ENCODE data around the gene BLZF1. TPM values are rescaled to one million over a fixed set of nuclear protein-coding genes. Genes with fewer than 3 reads are reported as not detected.
"Not testable (repeated sequence)": the region's sequence is repeated elsewhere in the genome, so short reads cannot be mapped to it uniquely, and the experiment has no call there.

BLZF1 gene
- total RNA-seq, 2 experiments from 2014 or later, result 33.2 to 43.4 TPM

- H3K27ac Mint-ChIP-seq, result no peak overlapping the region
- peaks cover 46% of the 10 kb centered on the region for H3K36me3 Mint-ChIP-seq
- peaks cover 12% of the 10 kb centered on the region for H3K4me1 Mint-ChIP-seq
- H3K27me3 Mint-ChIP-seq, result no peaks in the 10 kb centered on the region
- CTCF ChIA-PET, result interaction anchor here (1.9 kb wide), 1 partner anchor 10 kb away, joined by 7 read pairs; no protein-coding TSS in a partner anchor
- ATAC-seq, result no peak
- H3K9me3 Mint-ChIP-seq (ENCODE audit: low read depth), result peaks cover 14% of the 10 kb centered on the region
- no peak for DNase-seq
- H3K4me3 Mint-ChIP-seq, result no peak overlapping the region
These were observed 29.4 kb upstream of the BLZF1 start for GRCh38 chr1:169338617-169339016.

GRCh38 chr1:169339773-169340172 is 28.2 kb upstream of the BLZF1 start:
- peaks cover 36% of the 10 kb centered on the region for H3K36me3 Mint-ChIP-seq
- peaks cover 10% of the 10 kb centered on the region for H3K4me1 Mint-ChIP-seq
- no peak overlapping the region for H3K4me3 Mint-ChIP-seq
- peaks cover 14% of the 10 kb centered on the region for H3K9me3 Mint-ChIP-seq (ENCODE audit: low read depth)
- H3K27me3 Mint-ChIP-seq, result no peaks in the 10 kb centered on the region
- CTCF ChIA-PET, result interaction anchor here (1.9 kb wide), 1 partner anchor 8 kb away, joined by 7 read pairs; no protein-coding TSS in a partner anchor
- H3K27ac Mint-ChIP-seq, result no peak overlapping the region
- ATAC-seq (no peak), DNase-seq (no peak)

GRCh38 chr1:169340882-169341281 is 27.1 kb upstream of the BLZF1 start:
- H3K27ac Mint-ChIP-seq, result no peak overlapping the region
- no peak overlapping the region for H3K4me3 Mint-ChIP-seq
- DNase-seq (no peak), ATAC-seq (no peak)
- CTCF ChIA-PET, result interaction anchor here (1.1 to 1.3 kb wide), 2 partner anchors 10 to 738 kb away, joined by 3 to 4 read pairs; no protein-coding TSS in a partner anchor
- no peaks in the 10 kb centered on the region for H3K27me3 Mint-ChIP-seq
- peaks cover 7% of the 10 kb centered on the region for H3K4me1 Mint-ChIP-seq
- peaks cover 30% of the 10 kb centered on the region for H3K36me3 Mint-ChIP-seq
- peaks cover 10% of the 10 kb centered on the region for H3K9me3 Mint-ChIP-seq (ENCODE audit: low read depth)

- DNase-seq; H3K4me3 Mint-ChIP-seq; H3K27ac Mint-ChIP-seq; H3K9me3 Mint-ChIP-seq (ENCODE audit: low read depth); H3K4me1 Mint-ChIP-seq; H3K27me3 Mint-ChIP-seq; ATAC-seq: not testable (repeated sequence)
- H3K36me3 Mint-ChIP-seq, result peaks cover 30% of the 10 kb centered on the region
- CTCF ChIA-PET, result interaction anchor here (1.1 to 1.3 kb wide), 2 partner anchors 9 to 739 kb away, joined by 3 to 4 read pairs; no protein-coding TSS in a partner anchor
These were observed 25.9 kb upstream of the BLZF1 start for GRCh38 chr1:169342096-169342495.

GRCh38 chr1:169345511-169345910 is 22.5 kb upstream of the BLZF1 start:
- Mint-ChIP-seq H3K27me3 (no peaks in the 10 kb centered on the region), H3K4me1 (peaks cover 1% of the 10 kb centered on the region), H3K27ac (no peak overlapping the region), H3K9me3 (ENCODE audit: low read depth) (peaks cover 4% of the 10 kb centered on the region), H3K36me3 (peaks cover 12% of the 10 kb centered on the region), H3K4me3 (no peak overlapping the region)
- CTCF ChIA-PET, result no interaction called here
- DNase-seq, result no peak
- no peak for ATAC-seq

GRCh38 chr1:169346036-169346589 is 21.9 kb upstream of the BLZF1 start:
- H3K27ac Mint-ChIP-seq, result no peak overlapping the region
- H3K36me3 Mint-ChIP-seq, result peaks cover 6% of the 10 kb centered on the region
- H3K4me3 Mint-ChIP-seq, result no peak overlapping the region
- no peaks in the 10 kb centered on the region for H3K9me3 Mint-ChIP-seq (ENCODE audit: low read depth)
- H3K27me3 Mint-ChIP-seq, result no peaks in the 10 kb centered on the region
- CTCF ChIA-PET, result interaction anchor here (3.6 to 4.1 kb wide), 2 partner anchors 16 to 742 kb away, joined by 13 to 39 read pairs; no protein-coding TSS in a partner anchor
- DNase-seq (no peak), ATAC-seq (no peak)
- H3K4me1 Mint-ChIP-seq, result peaks cover 4% of the 10 kb centered on the region

- no peak overlapping the region for H3K4me3 Mint-ChIP-seq
- H3K4me1 Mint-ChIP-seq, result peaks cover 17% of the 10 kb centered on the region
- no peak for ATAC-seq
- CTCF ChIA-PET, result interaction anchor here (0.7 to 4.1 kb wide), 19 partner anchors 8 to 1113 kb away, joined by 3 to 39 read pairs (median 4); no protein-coding TSS in a partner anchor
- H3K36me3 Mint-ChIP-seq, result peaks cover 13% of the 10 kb centered on the region
- no peaks in the 10 kb centered on the region for H3K9me3 Mint-ChIP-seq (ENCODE audit: low read depth)
- no peak for DNase-seq
- H3K27ac Mint-ChIP-seq, result no peak overlapping the region
- no peaks in the 10 kb centered on the region for H3K27me3 Mint-ChIP-seq
These were observed 20.2 kb upstream of the BLZF1 start for GRCh38 chr1:169347688-169348382.

- Mint-ChIP-seq H3K36me3 (peaks cover 18% of the 10 kb centered on the region), H3K4me1 (peaks cover 17% of the 10 kb centered on the region), H3K27me3 (no peaks in the 10 kb centered on the region), H3K9me3 (ENCODE audit: low read depth) (no peaks in the 10 kb centered on the region), H3K4me3 (no peak overlapping the region), H3K27ac (no peak overlapping the region)
- no peak for ATAC-seq
- CTCF ChIA-PET, result interaction anchor here (0.7 to 4.1 kb wide), 21 partner anchors 9 to 1113 kb away, joined by 3 to 39 read pairs (median 3); no protein-coding TSS in a partner anchor
- DNase-seq, result no peak
These were observed 19.5 kb upstream of the BLZF1 start for GRCh38 chr1:169348383-169349036.

GRCh38 chr1:169360415-169360814 is 7.6 kb upstream of the BLZF1 start:
- peaks cover 13% of the 10 kb centered on the region for H3K36me3 Mint-ChIP-seq
- H3K9me3 Mint-ChIP-seq (ENCODE audit: low read depth), result peaks cover 4% of the 10 kb centered on the region
- H3K27me3 Mint-ChIP-seq, result no peaks in the 10 kb centered on the region
- DNase-seq (no peak), ATAC-seq (no peak)
- H3K4me1 Mint-ChIP-seq, result peaks cover 22% of the 10 kb centered on the region
- no peak overlapping the region for H3K27ac Mint-ChIP-seq
- CTCF ChIA-PET, result interaction anchor here (1.3 kb wide), 1 partner anchor 12 kb away, joined by 10 read pairs; no protein-coding TSS in a partner anchor
- H3K4me3 Mint-ChIP-seq, result no peak overlapping the region

- H3K9me3 Mint-ChIP-seq (ENCODE audit: low read depth), result peaks cover 4% of the 10 kb centered on the region
- no peak for DNase-seq
- H3K36me3 Mint-ChIP-seq, result peaks cover 13% of the 10 kb centered on the region
- peak overlapping the region; percentile 11 for H3K27ac Mint-ChIP-seq
- H3K4me1 Mint-ChIP-seq, result peaks cover 22% of the 10 kb centered on the region
- CTCF ChIA-PET, result interaction anchor here (1.7 to 2.3 kb wide), 2 partner anchors 13 to 1019 kb away, joined by 5 to 13 read pairs; no protein-coding TSS in a partner anchor
- ATAC-seq, result no peak
- no peak overlapping the region for H3K4me3 Mint-ChIP-seq
- H3K27me3 Mint-ChIP-seq, result no peaks in the 10 kb centered on the region
These were observed 6.7 kb upstream of the BLZF1 start for GRCh38 chr1:169361281-169361680.

- Mint-ChIP-seq H3K27ac (peak overlapping the region; percentile 84), H3K27me3 (no peaks in the 10 kb centered on the region), H3K4me3 (peak overlapping the region; percentile 30), H3K36me3 (peaks cover 13% of the 10 kb centered on the region), H3K9me3 (ENCODE audit: low read depth) (peaks cover 4% of the 10 kb centered on the region), H3K4me1 (peaks cover 22% of the 10 kb centered on the region)
- CTCF ChIA-PET, result interaction anchor here (2.3 kb wide), 1 partner anchor 15 kb away, joined by 13 read pairs; no protein-coding TSS in a partner anchor
- peak; percentile 70 for DNase-seq
- ATAC-seq, result peak; percentile 28
These were observed 4.8 kb upstream of the BLZF1 start for GRCh38 chr1:169363046-169363730.

GRCh38 chr1:169364948-169365347 is 3.0 kb upstream of the BLZF1 start:
- H3K4me1 Mint-ChIP-seq, result peaks cover 25% of the 10 kb centered on the region
- H3K9me3 Mint-ChIP-seq (ENCODE audit: low read depth), result peaks cover 4% of the 10 kb centered on the region
- peaks cover 19% of the 10 kb centered on the region for H3K36me3 Mint-ChIP-seq
- CTCF ChIA-PET, result interaction anchor here (0.6 kb wide), 1 partner anchor 761 kb away, joined by 3 read pairs; no protein-coding TSS in a partner anchor
- ATAC-seq (no peak), DNase-seq (peak; percentile 45)
- H3K27ac Mint-ChIP-seq, result no peak overlapping the region
- no peaks in the 10 kb centered on the region for H3K27me3 Mint-ChIP-seq
- peak overlapping the region; percentile 4 for H3K4me3 Mint-ChIP-seq
